ENCODE measurements around the gene SLC7A6OS. TPM values are rescaled to one million over a fixed set of nuclear protein-coding genes. Genes with fewer than 3 reads are reported as not detected.

The SLC7A6OS gene
- total RNA-seq, 1 donor from 2014 or later: 19.3 TPM

GRCh38 chr16:68282064-68282452, 28.7 kb downstream of the SLC7A6OS start:
- no peak for DNase-seq (ENCODE audit: low read depth)

- no peak for DNase-seq (ENCODE audit: low read depth)
These were observed 29.2 kb downstream of the SLC7A6OS start for GRCh38 chr16:68281368-68282063.

- no peak for DNase-seq (ENCODE audit: low read depth)
These were observed 30.8 kb downstream of the SLC7A6OS start for GRCh38 chr16:68279726-68280558.

- no peak for DNase-seq (ENCODE audit: low read depth)
These were observed 34.5 kb downstream of the SLC7A6OS start for GRCh38 chr16:68276223-68276622.

GRCh38 chr16:68275611-68276191, 35.0 kb downstream of the SLC7A6OS start:
- peak; percentile 87 for DNase-seq (ENCODE audit: low read depth)

- DNase-seq (ENCODE audit: low read depth): peak; percentile 79
These were observed 36.3 kb downstream of the SLC7A6OS start for GRCh38 chr16:68274441-68274840.

- no peak for DNase-seq (ENCODE audit: low read depth)
These were observed 36.9 kb downstream of the SLC7A6OS start for GRCh38 chr16:68273896-68274295.

GRCh38 chr16:68273459-68273858, 37.3 kb downstream of the SLC7A6OS start:
- no peak for DNase-seq (ENCODE audit: low read depth)

- no peak for DNase-seq (ENCODE audit: low read depth)
These were observed 38.1 kb downstream of the SLC7A6OS start for GRCh38 chr16:68272507-68273209.

GRCh38 chr16:68270353-68270752, 40.4 kb downstream of the SLC7A6OS start:
- no peak for DNase-seq (ENCODE audit: low read depth)

GRCh38 chr16:68269793-68270192, 41.0 kb downstream of the SLC7A6OS start:
- no peak for DNase-seq (ENCODE audit: low read depth)

GRCh38 chr16:68267612-68268405, 42.9 kb downstream of the SLC7A6OS start:
- no peak for DNase-seq (ENCODE audit: low read depth)

GRCh38 chr16:68265078-68265920, 45.4 kb downstream of the SLC7A6OS start:
- peak; percentile 87 for DNase-seq (ENCODE audit: low read depth)

GRCh38 chr16:68264128-68265077, 46.3 kb downstream of the SLC7A6OS start, which contains the start of gene SLC7A6:
SLC7A6 (plus strand) TSS chr16:68264526; CDS start chr16:68274727, 10,201 bp downstream.
- peak; percentile 87 for DNase-seq (ENCODE audit: low read depth)

- no peak for DNase-seq (ENCODE audit: low read depth)
These were observed 47.1 kb downstream of the SLC7A6OS start for GRCh38 chr16:68263559-68264127.

GRCh38 chr16:68259007-68259825, 51.5 kb downstream of the SLC7A6OS start:
- peak; percentile 28 for DNase-seq (ENCODE audit: low read depth)

Data from myocyte (in vitro differentiated cells).